GM21529 (cell line): Measurements from ENCODE around the gene LRRC70.
"Not testable (repeated sequence)": the region's sequence is repeated elsewhere in the genome, so short reads cannot be mapped to it uniquely, and the experiment has no call there.

Experiments
- ATAC-seq: cut with Tn5 transposase; IDR thresholded peaks from one replicate; pipeline ENCODE4 v1.9.1; 2021; ENCODE audit not compliant: unreplicated experiment

The LRRC70 gene

GRCh38 chr5:62605638-62606037 lies 27.0 kb downstream of the LRRC70 start:
- ATAC-seq: no peak

- ATAC-seq: no peak
These were observed 28.3 kb downstream of the LRRC70 start for GRCh38 chr5:62606878-62607277.

GRCh38 chr5:62607615-62608014 lies 29.0 kb downstream of the LRRC70 start:
- no peak for ATAC-seq

GRCh38 chr5:62608529-62609511 lies 30.2 kb downstream of the LRRC70 start:
- no peak for ATAC-seq

- ATAC-seq: no peak
These were observed 35.7 kb downstream of the LRRC70 start for GRCh38 chr5:62614355-62614754.

- no peak for ATAC-seq
These were observed 38.1 kb downstream of the LRRC70 start for GRCh38 chr5:62616615-62617277.

GRCh38 chr5:62617943-62618342 lies 39.3 kb downstream of the LRRC70 start:
- ATAC-seq: no peak

- no peak for ATAC-seq
These were observed 42.1 kb downstream of the LRRC70 start for GRCh38 chr5:62620761-62621160.

GRCh38 chr5:62621280-62621679 lies 42.7 kb downstream of the LRRC70 start:
- ATAC-seq: no peak

GRCh38 chr5:62623271-62623670 lies 44.7 kb downstream of the LRRC70 start:
- no peak for ATAC-seq

GRCh38 chr5:62624436-62624835 lies 45.8 kb downstream of the LRRC70 start:
- not testable (repeated sequence) for ATAC-seq

GRCh38 chr5:62626534-62626933 lies 47.9 kb downstream of the LRRC70 start:
- ATAC-seq: no peak

GRCh38 chr5:62627121-62627520 lies 48.5 kb downstream of the LRRC70 start:
- ATAC-seq: no peak

- no peak for ATAC-seq
These were observed 49.3 kb downstream of the LRRC70 start for GRCh38 chr5:62627901-62628300.
